Measurements from ENCODE around the gene STEAP1B.
"Not testable (repeated sequence)": the region's sequence is repeated elsewhere in the genome, so short reads cannot be mapped to it uniquely, and the experiment has no call there.

The STEAP1B gene

GRCh38 chr7:22452142-22452959, 47.6 kb downstream of the STEAP1B start:
- DNase-seq: no peak

DNA sequence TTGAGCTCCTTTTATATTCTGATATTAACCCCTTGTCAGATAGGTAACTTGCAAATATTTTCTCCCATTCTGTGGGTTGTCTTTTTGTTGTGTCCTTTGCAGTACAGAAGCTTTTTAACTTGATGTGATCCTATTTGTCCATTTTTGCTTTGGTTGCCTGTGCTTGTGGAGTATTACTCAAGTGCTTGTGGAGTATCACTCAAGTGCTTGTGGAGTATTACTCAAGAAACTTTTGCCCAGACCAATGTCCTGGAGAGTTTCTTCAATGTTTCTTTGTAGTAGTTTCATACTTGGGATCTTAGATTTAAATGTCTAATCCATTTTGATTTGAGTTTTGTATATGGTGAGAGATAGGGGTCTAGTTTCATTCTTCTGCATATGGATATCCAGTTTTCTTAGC, 50.0 kb downstream of the STEAP1B start:
- DNase-seq: not testable (repeated sequence)

GRCh38 chr7:22447762-22448161, 52.2 kb downstream of the STEAP1B start:
- no peak for DNase-seq

- DNase-seq: no peak
Observed at GRCh38 chr7:22447008-22447407, 53.0 kb downstream of the STEAP1B start.

DNA sequence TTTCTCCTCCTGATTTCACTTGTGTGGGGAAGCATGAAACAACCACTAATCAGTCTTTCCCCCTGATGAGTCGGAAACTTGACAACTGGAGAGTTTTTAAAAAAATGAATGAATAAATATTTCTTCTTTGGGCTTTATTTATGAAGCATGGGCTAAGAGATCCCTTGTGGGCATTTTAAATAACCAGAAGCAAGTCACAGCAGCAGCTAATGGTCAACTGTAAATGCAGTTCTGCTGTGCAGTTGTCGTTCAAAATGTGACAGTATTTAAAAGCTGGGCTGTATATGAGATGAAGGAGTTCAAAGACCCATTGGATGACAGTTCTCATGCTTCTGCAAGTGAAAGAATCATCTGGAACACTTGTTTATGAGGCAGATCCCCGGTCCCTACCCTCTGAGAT, 54.1 kb downstream of the STEAP1B start:
- no peak for DNase-seq

- no peak for DNase-seq
Observed at GRCh38 chr7:22445140-22445743, 54.7 kb downstream of the STEAP1B start.

- DNase-seq: no peak
Observed at GRCh38 chr7:22444181-22444971, 55.6 kb downstream of the STEAP1B start.

GRCh38 chr7:22443370-22444180, 56.4 kb downstream of the STEAP1B start:
- DNase-seq: no peak

DNA sequence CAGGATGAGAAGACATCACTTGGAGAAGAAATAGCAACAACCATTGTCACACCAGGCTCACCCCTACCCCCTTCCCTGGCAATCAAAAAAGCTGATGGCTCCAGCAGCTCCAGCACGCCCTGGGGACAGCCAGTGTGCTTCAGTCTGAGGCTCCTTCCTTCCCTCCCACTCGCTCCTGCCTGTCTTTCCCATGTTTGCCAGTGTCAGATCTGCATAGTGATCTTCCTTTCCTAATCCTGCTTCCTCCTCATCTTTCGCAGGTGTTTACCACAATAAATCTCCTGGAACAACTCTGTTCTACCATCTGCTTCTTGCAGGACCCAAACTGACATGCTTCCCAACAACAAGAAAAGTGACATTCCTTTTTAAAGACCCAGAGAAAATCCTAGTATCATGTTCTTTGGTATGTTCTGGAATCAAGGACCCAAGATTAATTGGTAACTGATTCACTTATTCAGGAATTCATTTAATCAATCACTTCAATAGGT, 57.1 kb downstream of the STEAP1B start:
- no peak for DNase-seq

GRCh38 chr7:22442187-22442881, 57.7 kb downstream of the STEAP1B start:
- DNase-seq: no peak

DNA sequence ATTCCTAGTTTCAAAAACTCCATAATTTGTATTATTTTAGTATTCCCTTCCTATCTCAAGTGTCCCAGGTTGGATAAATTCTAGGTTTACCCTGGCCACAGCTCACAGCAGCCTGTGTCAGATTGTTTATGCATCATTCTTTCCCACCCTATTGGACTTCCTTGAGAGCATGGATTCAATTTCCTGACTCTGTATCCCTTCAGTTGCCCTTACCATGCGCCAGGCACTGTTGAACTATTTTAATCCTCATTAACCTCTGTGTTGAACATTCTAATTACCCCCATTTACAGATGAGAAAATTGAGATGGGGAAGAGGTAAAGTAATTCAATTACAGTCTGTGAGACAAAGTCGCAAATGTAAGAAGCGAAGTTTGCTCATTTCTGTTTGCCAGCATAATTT, 58.8 kb downstream of the STEAP1B start:
- no peak for DNase-seq

DNA sequence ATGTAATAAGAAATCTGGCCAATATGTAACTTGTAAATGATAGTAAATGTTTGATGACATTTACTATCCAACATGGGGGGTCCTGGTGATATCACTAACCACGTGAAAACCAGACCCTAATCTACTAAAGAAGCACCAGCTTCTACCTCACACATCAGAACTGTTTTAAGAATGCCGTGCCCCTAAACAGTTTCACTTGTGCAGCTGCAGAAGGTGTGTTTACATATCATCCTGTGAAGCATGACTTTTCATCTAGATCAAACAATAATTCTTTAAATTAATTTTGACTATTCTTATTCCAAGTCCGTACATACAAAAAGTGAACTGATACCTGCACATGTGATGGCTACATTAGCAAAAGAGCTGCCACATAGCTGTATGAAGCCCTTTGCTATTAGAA, 61.0 kb downstream of the STEAP1B start:
- no peak for DNase-seq

GRCh38 chr7:22436552-22436951, 63.4 kb downstream of the STEAP1B start:
- not testable (repeated sequence) for DNase-seq

DNA sequence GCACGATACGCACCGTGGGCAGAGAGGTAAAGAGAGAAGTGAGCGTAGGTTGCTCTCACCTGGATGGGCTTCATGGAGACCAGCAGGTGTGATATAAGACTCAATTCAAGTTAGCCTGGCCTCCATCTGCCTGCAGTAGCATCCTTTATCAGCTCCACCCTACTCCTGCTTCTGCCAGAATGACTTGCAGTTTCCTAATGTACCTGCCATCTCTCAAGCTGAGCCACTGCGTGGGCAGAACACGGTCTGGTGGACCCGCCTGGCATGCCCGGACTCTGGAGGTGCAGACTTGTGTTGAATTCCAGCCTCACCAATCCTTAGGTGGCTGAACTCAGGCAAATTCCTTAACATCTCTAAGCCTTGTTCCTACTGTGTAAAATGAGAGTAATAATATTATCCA, 64.3 kb downstream of the STEAP1B start:
- no peak for DNase-seq

DNA sequence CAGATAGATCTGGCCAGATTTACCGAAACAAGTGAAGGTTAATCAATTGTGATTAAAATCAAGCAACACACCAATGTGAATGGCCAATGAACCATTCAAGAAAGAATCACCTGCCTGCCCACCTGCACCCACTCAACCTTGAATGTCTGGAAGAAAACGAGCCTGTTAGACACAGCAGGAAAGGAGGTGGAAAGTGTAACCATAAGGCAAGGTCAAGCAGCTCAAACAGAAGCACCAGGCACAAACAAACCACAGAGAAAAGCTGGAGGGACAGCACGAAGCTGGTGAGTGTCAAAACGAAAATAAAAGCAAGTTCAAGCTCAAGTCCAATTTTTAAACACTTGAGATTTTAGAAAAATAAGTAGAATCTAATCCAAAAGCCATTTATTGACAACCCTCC, 64.9 kb downstream of the STEAP1B start:
- DNase-seq: no peak

- DNase-seq: no peak
Observed at GRCh38 chr7:22433710-22434460, 66.1 kb downstream of the STEAP1B start.

- not testable (repeated sequence) for DNase-seq
Observed at GRCh38 chr7:22433165-22433700, 66.8 kb downstream of the STEAP1B start.

GRCh38 chr7:22432203-22432718, 67.7 kb downstream of the STEAP1B start:
- no peak for DNase-seq

- no peak for DNase-seq
Observed at GRCh38 chr7:22430457-22430856, 69.5 kb downstream of the STEAP1B start.

- no peak for DNase-seq
Observed at GRCh38 chr7:22429386-22429785, 70.6 kb downstream of the STEAP1B start.

- no peak for DNase-seq
Observed at GRCh38 chr7:22427855-22428254, 72.1 kb downstream of the STEAP1B start.
